Testis (tissue), 3 donors: Measurements from ENCODE around the gene ATP7A. TPM values are rescaled to one million over a fixed set of nuclear protein-coding genes. Genes with fewer than 3 reads are reported as not detected.

Experiments used
- DNase-seq: peaks from one replicate; pipeline ENCODE4 v3.0.0-alpha.2; 2019
- H3K27ac ChIP-seq, 2 donors: fragments of 200-600 bp; sonication (generic); one replicate each; pipeline ENCODE4 v1.5.1; 2019
- H3K27me3 ChIP-seq: fragments of 200-600 bp; sonication (generic); one replicate; pipeline ENCODE4 v1.5.1; 2019
- H3K36me3 ChIP-seq: fragments of 200-600 bp; sonication (generic); one replicate; pipeline ENCODE4 v1.5.1; 2017; ENCODE audit warnings: low read depth; ENCODE audit errors: missing control alignments
- H3K4me1 ChIP-seq: fragments of 200-600 bp; sonication (generic); one replicate; pipeline ENCODE4 v1.5.1; 2019
- H3K4me3 ChIP-seq, 2 donors: fragments of 200-600 bp; sonication (generic); one replicate each; pipeline ENCODE4 v1.5.1; 2017 to 2019
- H3K9me3 ChIP-seq: fragments of 200-600 bp; sonication (generic); one replicate; pipeline ENCODE4 v1.5.1; 2017
- CTCF ChIP-seq, 3 experiments: fragments of 450-650 bp in 2 of 3; fragments of 200-600 bp in 1 of 3; sonication (generic) in 1 of 3; IDR thresholded peaks; one replicate each; pipeline ENCODE4 v1.5.1; 2016 to 2019; ENCODE audit warnings: antibody characterized with exemption in 3 of 3, mild to moderate bottlenecking in 2 of 3, moderate library complexity in 1 of 3
- POLR2A ChIP-seq: fragments of 450-650 bp; IDR thresholded peaks from one replicate; pipeline ENCODE4 v1.6.1; 2017; ENCODE audit warnings: antibody characterized with exemption, mild to moderate bottlenecking, moderate library complexity
- WGBS, 2 donors: methylation state at CpG; one replicate each; pipeline ENCODE4 v1.1.5; 2018; 5-methylcytosine and 5-hydroxymethylcytosine counted together
- intact Hi-C: fragments of 100-400 bp; cut with DNase I; formaldehyde crosslinking; loops from one replicate; pipeline ENCODE4 v1.15.1; 2023; ENCODE audit warnings: low total_unique reads
- polyA plus RNA-seq: library from polyadenylated mRNA; stranded (reverse); fragments of 350-450 nt; fragmentation: Illumina TruSeq; extraction: RNeasy Lipid Tissue Mini Kit (QIAGEN cat#74804); gene quantifications from one replicate; pipeline ENCODE4 v1.2.3, GENCODE V29; 2014; ENCODE audit warnings: low read depth, low replicate concordance; ENCODE audit not compliant: insufficient read depth
- total RNA-seq, 2 donors: library from RNA; depleted of rRNA; stranded (reverse); fragments of >200 nt; gene quantifications; one replicate each; pipeline ENCODE4 v1.2.3, GENCODE V29; 2016

Gene ATP7A
- total and polyA plus RNA-seq, 3 donors from 2014 or later: 2.9 to 8.9 (median 8.1) TPM

- no peak overlapping the region for H3K27ac ChIP-seq
- no peaks in the 10 kb centered on the region for H3K36me3 ChIP-seq
- no peaks in the 10 kb centered on the region for H3K9me3 ChIP-seq
- no peak overlapping the region for H3K4me3 ChIP-seq
- H3K27me3 ChIP-seq: no peaks in the 10 kb centered on the region
- TF ChIP-seq CTCF (IDR thresholded peaks at IDR 0.05) (no peak), POLR2A (no peak)
- no peak for DNase-seq
- intact Hi-C loops: no loop called here
- 48 to 65% methylated on average over 3 of the region's 3 CpGs for WGBS, 2 donors
- no peaks in the 10 kb centered on the region for H3K4me1 ChIP-seq
These were observed 15.3 kb downstream of the ATP7A start for GRCh38 chrX:77925764-77926163.

DNA sequence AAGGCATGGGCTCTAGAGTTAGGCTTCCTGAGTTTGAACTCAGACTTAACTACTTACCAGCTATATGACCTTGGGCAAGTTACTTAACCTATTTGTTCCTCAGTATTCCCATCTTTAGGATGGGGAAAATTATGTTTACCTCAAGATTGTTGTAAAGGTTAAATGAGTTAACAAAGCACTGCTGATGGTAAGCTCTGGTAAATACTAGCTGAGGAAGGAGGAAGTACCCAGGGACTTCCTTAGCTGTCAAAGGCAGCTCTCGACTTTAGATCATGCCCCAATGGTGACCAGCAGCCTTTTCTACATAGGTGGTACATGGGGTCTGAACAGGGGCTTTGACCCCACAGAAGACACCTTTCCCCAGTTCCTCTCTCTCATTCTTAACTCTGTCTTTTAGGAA, 20.1 kb downstream of the ATP7A start:
- H3K4me3 ChIP-seq: no peak overlapping the region
- no peaks in the 10 kb centered on the region for H3K4me1 ChIP-seq
- TF ChIP-seq CTCF (IDR thresholded peaks at IDR 0.05) (no peak), POLR2A (no peak)
- H3K9me3 ChIP-seq: no peaks in the 10 kb centered on the region
- no peak for DNase-seq
- no peak overlapping the region for H3K27ac ChIP-seq
- H3K36me3 ChIP-seq: no peaks in the 10 kb centered on the region
- H3K27me3 ChIP-seq: no peaks in the 10 kb centered on the region
- 60 to 79% methylated on average over 1 of the region's 1 CpG for WGBS, 2 donors
- intact Hi-C loops: no loop called here

DNA sequence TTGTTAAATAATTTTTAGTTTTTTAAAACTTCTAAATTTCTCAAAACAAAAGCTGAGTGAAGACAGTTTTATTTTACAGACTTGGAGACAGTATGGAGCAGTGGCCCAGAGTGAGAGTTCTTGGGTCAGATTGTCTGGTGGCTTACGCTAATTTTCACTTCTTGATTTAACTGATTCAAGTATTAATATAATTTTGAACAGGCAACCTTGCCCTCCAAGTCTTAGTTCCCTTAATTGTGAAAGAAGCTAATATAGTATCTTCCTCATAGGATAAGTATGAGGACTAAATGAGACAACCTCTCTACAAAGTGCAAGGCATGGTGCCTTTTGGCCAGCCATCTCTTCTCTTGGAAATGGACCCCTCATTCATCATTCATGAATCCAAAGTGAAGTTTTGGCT, 25.4 kb downstream of the ATP7A start:
- no peak for TF ChIP-seq CTCF (IDR thresholded peaks at IDR 0.05)
- TF ChIP-seq POLR2A: no peak
- DNase-seq: no peak
- H3K4me3 ChIP-seq: no peak overlapping the region
- intact Hi-C loops: no loop called here
- no peak overlapping the region for H3K27ac ChIP-seq
- H3K4me1 ChIP-seq: no peaks in the 10 kb centered on the region
- no peaks in the 10 kb centered on the region for H3K36me3 ChIP-seq
- no peaks in the 10 kb centered on the region for H3K27me3 ChIP-seq
- no peaks in the 10 kb centered on the region for H3K9me3 ChIP-seq
- WGBS, 2 donors: 86 to 91% methylated on average over 1 of the region's 1 CpG

DNA sequence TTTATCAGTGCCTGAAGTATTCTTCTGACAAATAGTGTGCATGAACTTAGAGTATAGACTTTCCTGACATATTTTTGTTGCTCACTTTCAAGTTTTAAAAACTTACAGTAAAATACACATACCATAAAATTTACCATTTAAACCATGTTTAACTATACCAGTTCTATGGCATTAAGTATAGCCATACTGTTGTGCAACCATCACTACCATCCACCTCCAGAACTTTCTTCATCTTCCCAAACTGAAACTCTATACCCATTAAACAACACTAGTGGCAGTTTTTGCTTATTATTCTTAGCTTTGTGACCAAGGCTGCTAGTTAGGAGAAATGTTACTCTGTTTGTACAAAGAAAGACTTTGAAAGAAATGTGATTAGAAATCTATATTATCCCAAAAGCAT, 25.8 kb downstream of the ATP7A start:
- no peak for DNase-seq
- TF ChIP-seq POLR2A (no peak), CTCF (IDR thresholded peaks at IDR 0.05) (no peak)
- no peaks in the 10 kb centered on the region for H3K4me1 ChIP-seq
- intact Hi-C loops: no loop called here
- no peaks in the 10 kb centered on the region for H3K9me3 ChIP-seq
- H3K27ac ChIP-seq: no peak overlapping the region
- H3K4me3 ChIP-seq: no peak overlapping the region
- H3K27me3 ChIP-seq: no peaks in the 10 kb centered on the region
- H3K36me3 ChIP-seq: no peaks in the 10 kb centered on the region

DNA sequence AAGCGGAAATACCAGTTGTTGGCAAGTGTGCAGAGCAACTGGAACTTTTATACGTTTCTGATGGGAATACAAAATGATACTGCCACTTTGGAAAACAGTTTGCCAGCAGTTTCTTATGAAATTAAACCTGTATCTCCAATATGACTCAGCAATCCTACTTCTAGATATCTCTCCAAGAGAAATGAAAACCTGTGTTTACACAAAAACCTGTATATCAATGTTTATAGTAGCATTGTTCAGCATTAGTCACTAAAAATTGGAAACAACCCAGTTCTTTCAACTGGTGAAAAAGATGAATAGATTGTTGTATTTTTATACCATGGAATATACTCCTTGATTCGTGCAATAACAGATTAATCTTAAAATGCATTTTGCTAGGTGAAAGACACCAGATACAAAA, 26.8 kb downstream of the ATP7A start:
- Histone ChIP-seq H3K4me1 (no peaks in the 10 kb centered on the region), H3K36me3 (no peaks in the 10 kb centered on the region), H3K27ac (no peak overlapping the region), H3K4me3 (no peak overlapping the region), H3K27me3 (no peaks in the 10 kb centered on the region), H3K9me3 (no peaks in the 10 kb centered on the region)
- no peak for DNase-seq
- intact Hi-C loops: no loop called here
- WGBS, 2 donors: 79 to 82% methylated on average over 3 of the region's 3 CpGs
- TF ChIP-seq CTCF (IDR thresholded peaks at IDR 0.05) (no peak), POLR2A (no peak)
